Progenitor cell of endocrine pancreas (in vitro differentiated cells): ENCODE results near the gene KMT2C. TPM values are rescaled to one million over a fixed set of nuclear protein-coding genes. Genes with fewer than 3 reads are reported as not detected.

Source experiments
- DNase-seq: peaks from one replicate; pipeline ENCODE4 v3.0.0; 2021; ENCODE audit warnings: low spot score; ENCODE audit not compliant: unreplicated experiment
- H3K27ac Mint-ChIP-seq: 2 replicates; pipeline ENCODE4 v1.8.0; 2021; ENCODE audit warnings: mild to moderate bottlenecking, moderate library complexity, mixed read lengths
- H3K27me3 Mint-ChIP-seq: 2 replicates; pipeline ENCODE4 v1.8.0; 2021; ENCODE audit warnings: mixed read lengths
- H3K36me3 Mint-ChIP-seq: 2 replicates; pipeline ENCODE4 v1.8.0; 2022; ENCODE audit warnings: mixed read lengths; ENCODE audit not compliant: insufficient read depth
- H3K4me1 Mint-ChIP-seq: 2 replicates; pipeline ENCODE4 v1.8.0; 2021; ENCODE audit warnings: low read depth, mixed read lengths
- H3K4me3 Mint-ChIP-seq: 2 replicates; pipeline ENCODE4 v1.8.0; 2021; ENCODE audit warnings: low read depth, mild to moderate bottlenecking, moderate library complexity, mixed read lengths
- H3K9me3 Mint-ChIP-seq: 2 replicates; pipeline ENCODE4 v1.8.0; 2021; ENCODE audit warnings: low read depth, mixed read lengths
- total RNA-seq: library from RNA; stranded (reverse); gene quantifications from 2 replicates; pipeline ENCODE4 v1.2.1, GENCODE V29; 2021
- TF ChIP-seq, protein P1 (sequence below): fragments of 200-600 bp; sonication (generic); IDR thresholded peaks from one replicate; pipeline ENCODE4 v1.5.0; 2021; ENCODE audit warnings: antibody characterized with exemption, mild to moderate bottlenecking; ENCODE audit not compliant: unreplicated experiment

KMT2C gene
- total RNA-seq, 1 donor from 2014 or later, result 75.9 TPM

DNA sequence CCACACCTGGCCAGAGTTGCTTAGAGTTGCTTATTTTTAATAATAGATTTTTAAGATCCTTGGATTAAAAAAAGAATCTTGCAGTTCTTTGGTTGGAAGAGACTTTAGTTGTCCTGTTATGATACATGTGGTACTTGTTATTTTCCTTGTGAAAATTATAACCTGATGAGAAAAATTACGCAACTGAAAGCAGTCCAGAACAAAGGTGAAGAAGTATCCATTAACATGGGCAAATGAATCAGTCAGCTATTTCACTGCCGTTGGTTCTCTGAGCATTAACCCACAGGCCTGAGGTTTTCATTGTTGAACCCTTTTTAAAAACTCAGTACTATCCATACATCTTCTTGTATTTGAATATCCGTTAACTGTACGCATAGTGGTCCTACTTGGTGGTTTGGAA lies 342.1 kb downstream of the KMT2C start:
- no peak for DNase-seq
- H3K27ac Mint-ChIP-seq, result no peak overlapping the region
- H3K4me3 Mint-ChIP-seq, result no peak overlapping the region
- TF ChIP-seq, protein P1, sequence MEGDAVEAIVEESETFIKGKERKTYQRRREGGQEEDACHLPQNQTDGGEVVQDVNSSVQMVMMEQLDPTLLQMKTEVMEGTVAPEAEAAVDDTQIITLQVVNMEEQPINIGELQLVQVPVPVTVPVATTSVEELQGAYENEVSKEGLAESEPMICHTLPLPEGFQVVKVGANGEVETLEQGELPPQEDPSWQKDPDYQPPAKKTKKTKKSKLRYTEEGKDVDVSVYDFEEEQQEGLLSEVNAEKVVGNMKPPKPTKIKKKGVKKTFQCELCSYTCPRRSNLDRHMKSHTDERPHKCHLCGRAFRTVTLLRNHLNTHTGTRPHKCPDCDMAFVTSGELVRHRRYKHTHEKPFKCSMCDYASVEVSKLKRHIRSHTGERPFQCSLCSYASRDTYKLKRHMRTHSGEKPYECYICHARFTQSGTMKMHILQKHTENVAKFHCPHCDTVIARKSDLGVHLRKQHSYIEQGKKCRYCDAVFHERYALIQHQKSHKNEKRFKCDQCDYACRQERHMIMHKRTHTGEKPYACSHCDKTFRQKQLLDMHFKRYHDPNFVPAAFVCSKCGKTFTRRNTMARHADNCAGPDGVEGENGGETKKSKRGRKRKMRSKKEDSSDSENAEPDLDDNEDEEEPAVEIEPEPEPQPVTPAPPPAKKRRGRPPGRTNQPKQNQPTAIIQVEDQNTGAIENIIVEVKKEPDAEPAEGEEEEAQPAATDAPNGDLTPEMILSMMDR, result no peak
- H3K4me1 Mint-ChIP-seq, result peaks cover 1% of the 10 kb centered on the region
- peaks cover 11% of the 10 kb centered on the region for H3K9me3 Mint-ChIP-seq
- no peaks in the 10 kb centered on the region for H3K27me3 Mint-ChIP-seq
- H3K36me3 Mint-ChIP-seq, result peaks cover 12% of the 10 kb centered on the region

DNA sequence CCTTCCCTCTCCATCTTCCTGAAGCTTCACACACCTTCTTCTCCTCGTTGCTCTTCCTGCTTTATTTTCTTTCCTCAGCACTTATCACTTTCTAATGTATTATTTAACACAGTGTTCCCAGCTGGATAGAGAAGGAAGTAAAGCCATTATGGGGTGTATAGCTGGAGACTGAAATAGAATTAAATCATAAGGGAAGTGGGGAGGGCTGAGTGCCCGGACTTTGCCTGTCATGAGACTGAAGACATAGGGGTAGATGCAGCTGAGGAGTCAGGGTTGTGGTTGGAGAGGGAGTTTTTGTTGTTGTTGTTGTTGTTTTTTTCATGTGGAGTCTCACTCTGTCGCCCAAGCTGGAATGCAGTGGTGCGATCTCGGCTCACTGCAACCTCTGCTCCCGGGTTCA lies 345.1 kb downstream of the KMT2C start:
- TF ChIP-seq, protein P1, result no peak
- H3K27me3 Mint-ChIP-seq, result no peaks in the 10 kb centered on the region
- peaks cover 16% of the 10 kb centered on the region for H3K36me3 Mint-ChIP-seq
- DNase-seq, result no peak
- H3K9me3 Mint-ChIP-seq, result peaks cover 21% of the 10 kb centered on the region
- H3K4me3 Mint-ChIP-seq, result no peak overlapping the region
- peaks cover 1% of the 10 kb centered on the region for H3K4me1 Mint-ChIP-seq
- H3K27ac Mint-ChIP-seq, result no peak overlapping the region

DNA sequence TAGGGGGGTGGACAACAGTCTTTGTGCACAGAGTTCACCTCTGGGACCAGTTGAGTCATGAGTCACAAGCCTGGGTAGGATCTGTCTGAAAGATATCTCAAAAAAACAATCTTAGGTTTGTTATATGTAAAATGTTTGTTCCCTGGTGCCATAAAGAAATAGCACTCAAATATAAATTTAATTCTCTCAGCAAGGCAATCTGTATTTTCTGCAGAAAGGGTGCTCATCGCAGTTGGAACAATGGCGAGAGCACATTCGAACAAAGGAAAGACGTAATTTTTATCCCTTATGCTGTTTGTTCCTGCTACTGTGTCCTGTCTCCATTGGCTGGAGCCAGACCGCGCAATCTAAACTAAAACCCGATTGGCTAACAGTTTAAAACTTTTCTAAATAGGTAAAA lies 346.6 kb downstream of the KMT2C start:
- Mint-ChIP-seq H3K4me1 (peaks cover 3% of the 10 kb centered on the region), H3K27ac (no peak overlapping the region), H3K27me3 (no peaks in the 10 kb centered on the region), H3K36me3 (peaks cover 15% of the 10 kb centered on the region), H3K4me3 (no peak overlapping the region), H3K9me3 (peaks cover 21% of the 10 kb centered on the region)
- TF ChIP-seq, protein P1, result no peak
- DNase-seq, result no peak

DNA sequence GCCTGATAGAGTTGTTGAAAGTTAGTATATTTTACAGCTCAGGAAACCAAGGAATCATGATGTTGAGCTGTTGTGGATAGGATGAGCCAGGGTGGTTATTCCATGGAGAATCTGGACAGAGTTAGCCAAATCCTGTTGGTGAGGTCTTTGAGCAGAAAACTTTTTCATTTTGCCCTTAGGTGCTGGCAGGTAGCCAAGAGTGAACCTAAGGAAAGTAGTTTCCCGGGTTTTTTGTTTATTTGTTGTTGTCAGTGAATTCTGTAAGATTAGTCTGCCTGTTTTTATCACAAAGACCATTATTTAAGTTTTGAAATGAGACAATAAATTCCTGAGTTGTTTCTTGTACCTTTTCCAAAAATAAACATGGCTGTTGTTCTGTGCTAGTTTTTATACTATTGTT lies 349.3 kb downstream of the KMT2C start:
- no peak overlapping the region for H3K4me3 Mint-ChIP-seq
- H3K4me1 Mint-ChIP-seq, result peaks cover 9% of the 10 kb centered on the region
- peaks cover 11% of the 10 kb centered on the region for H3K36me3 Mint-ChIP-seq
- no peak overlapping the region for H3K27ac Mint-ChIP-seq
- H3K9me3 Mint-ChIP-seq, result peaks cover 24% of the 10 kb centered on the region
- no peaks in the 10 kb centered on the region for H3K27me3 Mint-ChIP-seq
- TF ChIP-seq, protein P1, result no peak
- DNase-seq, result no peak

DNA sequence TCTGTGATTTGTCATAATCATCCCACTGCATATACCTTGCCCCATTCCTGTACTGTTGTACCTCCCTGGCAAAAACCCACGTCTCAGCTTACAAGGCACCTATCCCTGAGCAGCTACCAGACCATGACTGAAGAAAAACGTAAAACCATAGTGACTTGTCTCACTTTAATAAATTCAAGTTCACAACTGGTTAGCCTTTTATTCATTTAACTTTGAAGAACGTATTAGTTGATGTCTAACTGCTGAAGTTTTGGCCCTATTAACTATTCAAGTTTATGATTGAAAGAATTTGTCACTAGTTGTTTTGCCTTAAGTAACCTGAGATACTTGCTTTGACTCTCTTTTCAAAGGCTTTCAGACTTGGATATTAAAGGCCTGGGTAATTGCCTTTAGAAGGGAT lies 350.7 kb downstream of the KMT2C start:
- Mint-ChIP-seq H3K36me3 (peaks cover 11% of the 10 kb centered on the region), H3K27ac (peak overlapping the region; percentile 71), H3K9me3 (peaks cover 21% of the 10 kb centered on the region), H3K4me3 (no peak overlapping the region), H3K27me3 (no peaks in the 10 kb centered on the region), H3K4me1 (peaks cover 14% of the 10 kb centered on the region)
- DNase-seq, result no peak
- TF ChIP-seq, protein P1, result no peak

Other genes starting within 250 kb of the KMT2C start
- 12.2 and 13.8 TPM in 2 replicates for gene XRCC2, start 240.1 kb upstream of the KMT2C start, total RNA-seq